Brain microvascular endothelial cell (primary cell): ENCODE measurements around the gene ISLR.

Experiments
- DNase-seq: peaks from one replicate; pipeline ENCODE4 v3.0.0-alpha.2; 2020
- H3K27ac ChIP-seq: fragments of 250-450 bp; sonication (Bioruptor Pico); 2 replicates; pipeline ENCODE4 v1.5.1; 2020; ENCODE audit warnings: mild to moderate bottlenecking, moderate library complexity
- H3K27me3 ChIP-seq: fragments of 250-450 bp; sonication (Bioruptor Pico); replicated peaks from 2 replicates; pipeline ENCODE4 v1.5.1; 2020; ENCODE audit warnings: mild to moderate bottlenecking
- H3K36me3 ChIP-seq: fragments of 250-450 bp; sonication (Bioruptor Pico); replicated peaks from 2 replicates; pipeline ENCODE4 v1.5.1; 2020; ENCODE audit warnings: mild to moderate bottlenecking
- H3K4me3 ChIP-seq: 2 replicates; pipeline ENCODE4 v1.5.1; 2011; ENCODE audit warnings: low read depth, mild to moderate bottlenecking, control low read depth, low read length, moderate library complexity
- CTCF ChIP-seq: IDR thresholded peaks from 2 replicates; pipeline ENCODE4 v1.5.1; 2011; ENCODE audit warnings: low read depth, mild to moderate bottlenecking, moderate library complexity, low read length, control low read depth, inconsistent platforms; ENCODE audit errors: missing control alignments
- in situ Hi-C: cut with HindIII; loops from 2 replicates; pipeline ENCODE4 v1.10.0; 2017; ENCODE audit warnings: low sequenced_read_pairs, low pct_ligation_motif_present

ISLR gene

GRCh38 chr15:74170071-74170844 lies 3.3 kb upstream of the ISLR start:
- in situ Hi-C loops: no loop called here
- H3K36me3 ChIP-seq: no peaks in the 10 kb centered on the region
- H3K4me3 ChIP-seq: no peak overlapping the region
- no peak for TF ChIP-seq CTCF
- H3K27me3 ChIP-seq: no peaks in the 10 kb centered on the region
- no peak for DNase-seq
- H3K27ac ChIP-seq: no peak overlapping the region

- H3K27me3 ChIP-seq: no peaks in the 10 kb centered on the region
- DNase-seq: no peak
- no peaks in the 10 kb centered on the region for H3K36me3 ChIP-seq
- in situ Hi-C loops: no loop called here
- TF ChIP-seq CTCF: no peak
- H3K27ac ChIP-seq: no peak overlapping the region
- no peak overlapping the region for H3K4me3 ChIP-seq
Measured at GRCh38 chr15:74170875-74171578, 2.5 kb upstream of the ISLR start.

- H3K27ac ChIP-seq: no peak overlapping the region
- H3K36me3 ChIP-seq: no peaks in the 10 kb centered on the region
- DNase-seq: no peak
- no peak for TF ChIP-seq CTCF
- in situ Hi-C loops: no loop called here
- no peaks in the 10 kb centered on the region for H3K27me3 ChIP-seq
- H3K4me3 ChIP-seq: no peak overlapping the region
Measured at GRCh38 chr15:74171965-74172541, 1.5 kb upstream of the ISLR start.

- TF ChIP-seq CTCF: no peak
- no peak for DNase-seq
- in situ Hi-C loops: no loop called here
- H3K4me3 ChIP-seq: no peak overlapping the region
- no peak overlapping the region for H3K27ac ChIP-seq
- no peaks in the 10 kb centered on the region for H3K36me3 ChIP-seq
- H3K27me3 ChIP-seq: no peaks in the 10 kb centered on the region
Measured at GRCh38 chr15:74172701-74173379, 670 bp upstream of the ISLR start.

DNA sequence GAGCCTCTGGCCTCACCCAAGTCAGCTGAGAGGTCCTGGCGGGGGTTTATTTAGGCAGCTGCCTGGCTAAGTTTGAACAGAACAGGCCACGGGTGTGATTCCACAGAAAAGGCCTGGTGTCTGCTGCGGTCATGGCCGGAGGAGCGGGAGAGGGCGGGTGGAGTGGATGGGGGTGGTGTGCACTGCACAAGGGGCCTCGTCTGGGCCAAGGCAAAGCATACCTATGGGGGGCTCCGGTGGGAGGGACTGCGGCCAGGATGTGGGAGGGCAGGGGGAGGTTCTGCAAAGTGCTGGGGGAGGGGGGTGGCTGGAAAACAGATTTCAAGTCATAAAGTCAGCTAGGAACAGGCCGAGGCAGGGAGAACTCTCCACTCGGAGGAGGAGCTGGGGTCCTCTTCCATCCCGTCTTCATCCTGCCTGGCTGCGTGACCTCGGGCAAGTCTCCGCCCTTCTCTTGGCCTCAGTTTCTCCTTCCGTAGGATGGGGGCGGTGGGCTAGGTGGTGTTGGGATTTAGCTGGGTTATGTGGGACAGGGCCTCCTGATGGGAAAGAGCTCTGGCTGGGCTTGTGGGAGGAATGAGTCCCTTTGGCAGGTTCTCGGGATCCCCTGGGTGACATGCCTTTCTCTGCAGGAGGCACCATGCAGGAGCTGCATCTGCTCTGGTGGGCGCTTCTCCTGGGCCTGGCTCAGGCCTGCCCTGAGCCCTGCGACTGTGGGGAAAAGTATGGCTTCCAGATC lies 878 bp downstream of the ISLR start:
- in situ Hi-C loops: no loop called here
- Histone ChIP-seq H3K27ac (no peak overlapping the region), H3K27me3 (no peaks in the 10 kb centered on the region), H3K4me3 (no peak overlapping the region), H3K36me3 (no peaks in the 10 kb centered on the region)
- no peak for TF ChIP-seq CTCF
- no peak for DNase-seq
